Mucosa of stomach (tissue), 1 donor: Measurements from ENCODE around the gene ABLIM1.
"Not testable (repeated sequence)": the region's sequence is repeated elsewhere in the genome, so short reads cannot be mapped to it uniquely, and the experiment has no call there.

Source experiments
- H3K27me3 ChIP-seq: one replicate; pipeline ENCODE4 v1.7.0; 2013; ENCODE audit warnings: mild to moderate bottlenecking, low read length; ENCODE audit not compliant: control insufficient read depth, insufficient read depth
- H3K36me3 ChIP-seq: one replicate; pipeline ENCODE4 v1.7.0; 2013; ENCODE audit warnings: low read length; ENCODE audit not compliant: control insufficient read depth, insufficient read depth
- H3K4me1 ChIP-seq: one replicate; pipeline ENCODE4 v1.7.0; 2013; ENCODE audit warnings: mild to moderate bottlenecking, low read length; ENCODE audit not compliant: control insufficient read depth, insufficient read depth
- H3K4me3 ChIP-seq: one replicate; pipeline ENCODE4 v1.7.0; 2013; ENCODE audit warnings: low read length
- H3K9ac ChIP-seq: one replicate; pipeline ENCODE4 v1.7.0; 2013; ENCODE audit warnings: mild to moderate bottlenecking, low read length, moderate library complexity
- H3K9me3 ChIP-seq: one replicate; pipeline ENCODE4 v1.7.0; 2013; ENCODE audit warnings: mild to moderate bottlenecking, low read length, moderate library complexity; ENCODE audit not compliant: control insufficient read depth
- donor health status: Pancreatic carcinoma.

The ABLIM1 gene

DNA sequence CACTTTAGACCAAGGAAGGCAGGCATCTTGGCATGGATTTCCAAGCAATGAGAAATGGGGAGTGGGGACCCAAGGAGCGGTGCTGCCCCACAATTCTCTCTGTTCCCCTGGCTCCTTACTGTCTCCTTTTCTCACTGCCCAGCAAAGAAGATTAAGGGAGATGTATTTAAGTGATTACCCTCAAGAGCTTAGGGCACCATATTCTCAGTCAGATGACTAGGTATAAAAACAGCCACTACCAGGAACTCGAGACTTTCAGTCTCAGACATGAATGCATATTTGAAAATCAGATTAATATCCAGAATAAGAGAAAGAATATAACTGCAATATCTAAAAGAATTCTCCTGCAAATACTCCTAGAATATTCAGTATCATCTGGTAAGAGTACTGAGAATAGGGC is at the start of gene ABLIM1:
Gene ABLIM1 (minus strand): TSS at position 101 of the 400 bp plus-strand sequence. CDS start 75 bp downstream, at position 26.
- Histone ChIP-seq H3K27me3 (no peaks in the 10 kb centered on the region), H3K4me1 (peaks cover 16% of the 10 kb centered on the region), H3K4me3 (no peak within 1 kb of the TSS), H3K9ac (no peak within 1 kb of the TSS), H3K9me3 (no peaks in the 10 kb centered on the region), H3K36me3 (no peaks in the 10 kb centered on the region)

DNA sequence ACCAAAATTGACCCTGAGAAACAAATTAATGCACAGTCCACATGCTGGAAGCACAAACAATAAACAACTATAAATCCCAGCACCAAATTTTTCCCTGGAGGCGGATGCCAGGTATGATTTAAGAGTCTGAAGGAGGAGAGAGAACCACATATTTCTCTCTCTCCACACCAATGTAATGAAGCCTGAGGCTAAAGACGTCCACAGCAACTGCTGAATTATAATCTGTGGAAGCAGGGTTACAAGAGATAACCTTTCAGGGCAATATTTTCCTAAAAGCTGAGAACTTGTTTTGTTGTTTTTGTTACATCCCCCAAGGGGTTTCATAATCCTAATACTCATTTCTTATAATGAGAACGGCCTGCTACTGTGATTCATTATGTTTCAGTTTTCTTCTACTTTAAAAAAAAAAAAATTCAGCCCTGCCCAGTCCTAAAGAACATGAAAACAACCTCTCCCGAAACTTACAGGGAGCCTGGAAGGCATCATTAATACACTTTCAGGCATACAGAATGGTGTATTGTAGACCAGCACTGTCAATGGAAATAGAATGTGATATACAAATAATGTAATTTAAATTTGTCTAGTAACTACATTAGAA is 48.5 kb upstream of the ABLIM1 start:
- H3K27me3 ChIP-seq: no peaks in the 10 kb centered on the region
- H3K36me3 ChIP-seq: no peaks in the 10 kb centered on the region
- no peak overlapping the region for H3K4me3 ChIP-seq
- no peaks in the 10 kb centered on the region for H3K9me3 ChIP-seq
- peaks cover 16% of the 10 kb centered on the region for H3K4me1 ChIP-seq
- H3K9ac ChIP-seq: no peak overlapping the region

DNA sequence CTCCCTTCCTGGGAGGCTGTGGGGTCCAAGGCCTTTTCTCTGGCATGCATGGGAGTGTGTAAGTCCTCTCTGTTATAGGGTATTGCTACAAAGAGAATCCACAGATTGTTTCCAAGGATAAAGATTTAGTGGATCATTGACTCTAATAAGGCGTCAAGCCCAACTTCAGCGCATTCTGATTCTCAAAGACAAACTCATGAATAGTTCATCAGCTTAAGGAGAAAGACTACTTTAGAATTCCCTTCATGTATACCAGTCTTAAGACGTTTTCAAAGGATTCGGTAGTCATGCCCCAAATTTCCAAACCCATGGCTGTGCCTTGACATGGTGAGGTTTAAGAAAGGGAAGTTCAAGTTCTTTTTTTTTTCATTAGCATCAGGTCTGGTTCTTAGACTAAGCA is 46.6 kb upstream of the ABLIM1 start:
- H3K4me3 ChIP-seq: no peak overlapping the region
- no peaks in the 10 kb centered on the region for H3K27me3 ChIP-seq
- no peaks in the 10 kb centered on the region for H3K36me3 ChIP-seq
- no peaks in the 10 kb centered on the region for H3K9me3 ChIP-seq
- H3K9ac ChIP-seq: no peak overlapping the region
- H3K4me1 ChIP-seq: peaks cover 10% of the 10 kb centered on the region

DNA sequence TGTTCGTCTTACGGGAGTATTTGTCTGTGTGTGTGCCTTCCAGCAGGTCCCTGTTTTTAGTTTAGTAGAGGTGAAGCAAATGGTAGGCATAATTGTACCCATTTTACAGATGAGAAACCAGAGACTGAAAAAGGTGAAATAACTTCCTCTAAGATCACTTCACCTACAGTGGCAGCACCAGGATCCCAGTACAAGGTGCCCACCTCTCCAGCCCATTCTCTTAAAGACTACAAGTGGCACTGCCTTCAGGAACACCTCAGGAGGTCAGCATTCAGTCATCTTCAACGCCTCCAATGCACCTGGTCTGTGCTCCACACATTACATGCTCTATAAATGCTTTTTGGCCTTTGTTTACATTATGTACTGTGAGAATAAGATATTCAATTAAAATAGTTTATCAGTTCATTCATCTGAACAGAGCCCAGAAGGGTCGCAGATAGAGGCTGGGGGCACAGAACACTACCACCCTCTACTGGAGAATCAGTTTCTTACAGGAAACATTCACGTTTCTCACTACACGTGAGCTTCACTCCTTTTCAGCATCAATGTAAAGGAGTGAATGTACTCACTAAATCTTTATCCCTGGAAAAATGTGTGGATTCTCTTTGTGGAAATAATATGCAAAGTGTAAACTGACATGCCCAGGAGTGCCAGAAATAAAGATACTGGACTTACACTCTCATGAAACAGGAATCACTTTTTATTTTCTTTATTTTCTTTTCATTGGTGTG is 45.5 kb upstream of the ABLIM1 start:
- Histone ChIP-seq H3K9me3 (no peaks in the 10 kb centered on the region), H3K27me3 (no peaks in the 10 kb centered on the region), H3K9ac (no peak overlapping the region), H3K36me3 (no peaks in the 10 kb centered on the region), H3K4me3 (no peak overlapping the region), H3K4me1 (peaks cover 9% of the 10 kb centered on the region)

DNA sequence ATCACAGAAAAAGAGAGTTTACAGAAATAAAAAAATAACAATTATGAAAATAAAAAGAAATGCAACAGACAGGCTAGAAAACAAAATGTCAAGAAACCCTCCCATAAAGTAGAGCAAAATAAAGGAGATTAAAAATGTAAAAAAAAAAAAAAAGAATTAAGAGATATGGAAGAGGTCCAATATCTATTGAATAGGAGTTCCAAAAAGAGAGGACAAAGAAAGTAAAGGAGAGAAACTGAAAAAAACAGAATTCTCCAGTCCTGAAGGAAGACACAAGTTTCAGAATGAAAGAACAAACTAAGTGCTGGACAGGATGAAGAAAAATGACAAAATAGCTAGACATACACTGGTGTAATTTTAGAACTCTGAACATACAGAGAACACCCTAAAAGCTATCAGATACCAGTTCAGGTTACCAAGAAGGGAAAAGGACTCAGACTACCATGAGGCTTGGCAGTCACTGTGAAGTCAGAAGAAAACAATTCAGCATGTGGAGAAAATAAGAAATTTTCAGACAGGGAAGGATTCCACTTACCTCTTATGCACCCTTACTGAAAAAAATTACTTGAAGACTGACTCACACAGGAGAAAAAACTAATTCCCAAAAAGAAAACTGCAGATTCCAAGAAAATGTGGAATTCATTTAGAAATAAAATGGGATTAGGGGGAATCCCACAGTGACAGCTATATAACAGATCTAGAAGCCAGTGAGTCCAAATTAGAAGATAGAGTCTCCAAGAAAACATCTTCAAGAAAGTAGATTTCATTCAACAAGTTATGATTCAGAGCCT is 40.4 kb upstream of the ABLIM1 start:
- Histone ChIP-seq H3K4me1 (peaks cover 4% of the 10 kb centered on the region), H3K9ac (no peak overlapping the region), H3K4me3 (no peak overlapping the region), H3K9me3 (no peaks in the 10 kb centered on the region), H3K36me3 (no peaks in the 10 kb centered on the region), H3K27me3 (no peaks in the 10 kb centered on the region)

DNA sequence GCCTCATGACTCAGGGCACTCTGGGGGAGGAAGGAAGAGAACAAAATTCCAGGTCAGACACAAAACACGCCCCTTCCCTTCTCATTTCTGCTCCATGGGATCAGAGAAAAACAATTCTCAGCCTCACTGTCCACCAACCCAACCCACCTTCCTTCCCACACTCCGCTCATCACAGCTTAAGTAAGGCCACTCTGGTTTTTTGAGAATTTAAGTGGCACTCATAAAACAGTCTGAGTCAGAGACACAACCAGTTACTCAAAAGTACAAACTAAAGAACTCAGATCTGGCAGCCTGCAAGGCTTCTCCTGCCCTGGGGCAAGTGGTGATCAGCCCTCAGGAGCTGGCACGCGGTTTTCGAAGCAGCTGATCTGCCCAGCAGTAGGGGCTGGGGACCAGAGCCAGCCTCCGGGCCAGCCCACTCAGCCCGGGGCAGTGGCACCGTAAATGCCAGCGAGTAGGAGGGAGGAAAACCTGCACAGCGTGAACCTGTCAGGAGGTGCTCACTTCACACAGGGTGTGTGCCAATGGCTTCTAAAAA is 39.1 kb upstream of the ABLIM1 start:
- Histone ChIP-seq H3K36me3 (no peaks in the 10 kb centered on the region), H3K9me3 (no peaks in the 10 kb centered on the region), H3K4me3 (no peak overlapping the region), H3K27me3 (no peaks in the 10 kb centered on the region), H3K4me1 (peaks cover 4% of the 10 kb centered on the region), H3K9ac (no peak overlapping the region)

DNA sequence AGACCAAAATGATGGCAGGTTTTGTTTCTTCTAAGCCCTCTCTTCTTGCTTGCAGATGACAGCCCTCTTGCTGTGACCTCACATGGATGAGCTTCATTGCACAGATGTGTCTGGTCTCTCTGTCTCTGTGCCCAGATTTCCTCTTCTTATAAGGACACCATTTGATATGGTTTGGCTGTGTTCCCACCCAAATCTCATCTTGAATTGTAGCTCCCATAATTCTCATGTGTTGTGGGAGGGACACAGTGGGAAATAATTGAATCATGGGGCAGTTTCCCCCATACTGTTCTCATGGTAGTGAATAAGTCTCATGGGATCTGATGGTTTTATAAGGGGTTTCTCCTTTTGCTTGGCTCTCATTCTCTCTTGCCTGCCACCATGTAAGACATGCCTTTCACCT is 38.2 kb upstream of the ABLIM1 start:
- not testable (repeated sequence) for H3K4me3 ChIP-seq, H3K9me3 ChIP-seq, H3K9ac ChIP-seq, H3K27me3 ChIP-seq, H3K4me1 ChIP-seq, H3K36me3 ChIP-seq

DNA sequence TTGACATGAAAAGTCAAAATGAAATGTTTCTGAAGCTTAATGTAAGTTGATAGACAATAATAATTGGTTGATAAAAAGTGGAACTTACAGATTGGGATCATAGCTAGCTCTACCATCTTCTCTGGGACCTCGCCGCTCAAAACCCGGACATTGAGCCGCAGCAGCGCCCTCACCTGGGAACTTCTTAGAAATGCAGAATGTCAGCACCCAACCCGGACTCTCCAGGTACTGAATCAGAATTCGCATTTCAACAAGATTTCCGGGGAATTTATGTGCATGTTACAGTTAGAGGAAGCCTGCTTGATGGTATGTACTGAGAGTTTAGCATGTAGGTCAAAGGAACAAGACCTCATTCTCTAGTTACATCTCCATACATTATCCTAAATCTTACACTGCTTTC is 36.7 kb upstream of the ABLIM1 start:
- no peaks in the 10 kb centered on the region for H3K36me3 ChIP-seq
- peaks cover 4% of the 10 kb centered on the region for H3K4me1 ChIP-seq
- no peaks in the 10 kb centered on the region for H3K27me3 ChIP-seq
- H3K9me3 ChIP-seq: no peaks in the 10 kb centered on the region
- no peak overlapping the region for H3K4me3 ChIP-seq
- no peak overlapping the region for H3K9ac ChIP-seq

DNA sequence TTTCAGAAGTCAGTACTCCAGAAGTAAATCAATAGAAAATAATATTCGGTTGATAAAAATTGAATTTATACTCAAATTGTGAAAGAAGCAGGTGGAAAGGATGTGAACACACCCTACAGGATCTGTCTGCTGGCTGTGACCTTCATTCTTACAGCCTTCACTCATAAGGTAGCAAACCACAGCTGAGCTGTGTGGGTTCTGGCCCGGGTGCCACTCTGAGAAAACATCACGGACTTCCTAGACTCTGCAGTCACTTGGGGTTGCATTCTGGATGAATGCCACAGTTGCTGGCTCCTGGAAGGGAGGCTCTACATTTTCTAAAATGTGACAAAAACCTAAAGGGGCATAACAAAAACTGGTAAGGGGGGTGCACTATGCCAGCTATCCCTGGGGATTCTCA is 36.0 kb upstream of the ABLIM1 start:
- H3K4me1 ChIP-seq: peaks cover 4% of the 10 kb centered on the region
- no peak overlapping the region for H3K9ac ChIP-seq
- H3K36me3 ChIP-seq: no peaks in the 10 kb centered on the region
- no peaks in the 10 kb centered on the region for H3K27me3 ChIP-seq
- H3K9me3 ChIP-seq: no peaks in the 10 kb centered on the region
- no peak overlapping the region for H3K4me3 ChIP-seq

DNA sequence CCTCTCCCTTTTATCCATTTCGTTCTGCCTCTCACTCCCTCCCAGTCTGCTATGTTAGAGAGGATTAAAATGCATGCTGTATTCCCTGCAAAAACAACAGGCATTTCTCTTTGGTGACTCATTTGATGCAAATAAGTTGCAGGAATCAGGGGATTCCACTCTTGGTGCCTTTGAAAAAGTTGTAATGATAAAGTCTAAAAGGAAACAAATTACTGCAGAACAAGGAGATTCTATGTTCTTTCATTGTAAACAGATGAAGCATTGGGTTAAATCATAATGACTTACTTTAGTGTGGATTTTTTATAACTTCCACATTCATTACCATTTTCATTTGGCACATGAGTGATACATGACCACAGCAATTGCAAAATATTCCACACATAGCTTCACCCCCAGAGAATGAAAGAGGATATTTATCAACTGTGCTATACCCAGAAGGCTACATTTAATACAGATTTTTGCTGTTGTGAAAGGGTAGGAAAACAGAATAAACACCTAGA is 33.4 kb upstream of the ABLIM1 start:
- no peaks in the 10 kb centered on the region for H3K27me3 ChIP-seq
- H3K4me1 ChIP-seq: peaks cover 7% of the 10 kb centered on the region
- no peaks in the 10 kb centered on the region for H3K36me3 ChIP-seq
- no peaks in the 10 kb centered on the region for H3K9me3 ChIP-seq
- H3K4me3 ChIP-seq: no peak overlapping the region
- H3K9ac ChIP-seq: no peak overlapping the region

DNA sequence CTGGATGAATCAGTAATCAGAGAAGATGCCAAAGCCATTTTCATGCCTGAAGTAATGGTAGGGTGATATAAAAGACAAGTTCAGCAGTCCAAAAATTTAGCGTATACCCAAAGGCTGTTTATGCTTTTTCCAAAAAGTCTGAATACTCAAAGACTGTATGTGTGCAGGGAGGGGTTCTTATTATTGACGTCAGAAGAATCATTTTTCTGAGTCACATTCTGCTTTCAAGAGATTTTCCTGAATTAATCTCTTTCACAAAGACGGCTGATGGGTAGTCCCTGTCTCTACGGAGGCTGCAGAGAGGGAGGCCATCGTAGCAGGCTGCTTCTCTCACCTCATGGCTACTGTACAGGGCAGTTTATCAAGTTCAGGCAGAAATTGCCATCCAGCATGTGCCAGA is 30.7 kb upstream of the ABLIM1 start:
- Histone ChIP-seq H3K36me3 (no peaks in the 10 kb centered on the region), H3K4me1 (peaks cover 30% of the 10 kb centered on the region), H3K27me3 (no peaks in the 10 kb centered on the region), H3K4me3 (no peak overlapping the region), H3K9me3 (no peaks in the 10 kb centered on the region), H3K9ac (no peak overlapping the region)

DNA sequence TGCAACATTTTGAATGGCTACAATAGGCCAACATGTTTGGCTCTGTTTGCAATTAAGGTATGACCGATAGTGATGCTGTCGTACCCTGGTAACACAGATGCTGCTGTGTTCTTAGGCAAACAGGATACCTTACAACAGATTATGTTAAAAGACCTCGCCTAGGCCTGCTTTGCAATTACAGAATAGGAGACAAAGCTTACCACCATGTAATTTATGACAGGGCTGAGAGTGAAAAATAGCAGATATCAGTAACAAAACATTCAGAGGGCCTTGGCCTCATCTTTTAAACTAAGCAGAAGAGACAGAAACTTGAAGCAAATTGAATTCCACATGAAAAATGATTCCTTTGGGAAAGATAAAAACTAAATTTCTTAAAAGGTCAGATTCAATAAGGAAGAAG is 29.4 kb upstream of the ABLIM1 start:
- Histone ChIP-seq H3K9ac (no peak overlapping the region), H3K36me3 (no peaks in the 10 kb centered on the region), H3K27me3 (no peaks in the 10 kb centered on the region), H3K4me1 (peaks cover 41% of the 10 kb centered on the region), H3K4me3 (no peak overlapping the region), H3K9me3 (no peaks in the 10 kb centered on the region)
